Endodermal cell (in vitro differentiated cells): ENCODE data around the gene ATRNL1. TPM values are rescaled to one million over a fixed set of nuclear protein-coding genes. Genes with fewer than 3 reads are reported as not detected.

Experiments used
- DNase-seq: peaks from one replicate; pipeline ENCODE4 v3.0.0-alpha.2; 2017
- H3K27ac ChIP-seq: 2 replicates; pipeline ENCODE4 v1.5.1; 2013; ENCODE audit warnings: mild to moderate bottlenecking, low read depth, low read length, moderate library complexity
- H3K27me3 ChIP-seq: 2 replicates; pipeline ENCODE4 v1.6.1; 2013; ENCODE audit warnings: mild to moderate bottlenecking, low read length, moderate library complexity; ENCODE audit not compliant: insufficient read depth, control insufficient read depth, poor library complexity, severe bottlenecking
- H3K36me3 ChIP-seq: 2 replicates; pipeline ENCODE4 v1.7.0; 2013; ENCODE audit warnings: mild to moderate bottlenecking, low read length, moderate library complexity; ENCODE audit not compliant: control insufficient read depth, insufficient read depth
- H3K4me1 ChIP-seq: one replicate; pipeline ENCODE4 v1.7.0; 2013; ENCODE audit warnings: low read length; ENCODE audit not compliant: control insufficient read depth, insufficient read depth
- H3K4me3 ChIP-seq: 2 replicates; pipeline ENCODE4 v1.5.1; 2013; ENCODE audit warnings: mild to moderate bottlenecking, low read length, moderate library complexity
- H3K9ac ChIP-seq: 2 replicates; pipeline ENCODE4 v1.6.1; 2013; ENCODE audit warnings: mild to moderate bottlenecking, low read length, moderate library complexity; ENCODE audit not compliant: poor library complexity, severe bottlenecking; ENCODE audit errors: extremely low read depth
- H3K9me3 ChIP-seq: 2 replicates; pipeline ENCODE4 v1.6.1; 2013; ENCODE audit warnings: mild to moderate bottlenecking, low read length, moderate library complexity; ENCODE audit not compliant: control insufficient read depth
- H3K27ac Mint-ChIP-seq: 2 replicates; pipeline ENCODE4 v1.8.0; 2020; ENCODE audit warnings: mixed read lengths
- H3K27me3 Mint-ChIP-seq: 2 replicates; pipeline ENCODE4 v1.8.0; 2021; ENCODE audit warnings: mild to moderate bottlenecking, mixed read lengths; ENCODE audit not compliant: insufficient read depth
- H3K36me3 Mint-ChIP-seq: 2 replicates; pipeline ENCODE4 v1.8.0; 2020; ENCODE audit warnings: low read depth, mixed read lengths
- H3K4me1 Mint-ChIP-seq: 2 replicates; pipeline ENCODE4 v1.8.0; 2020; ENCODE audit warnings: mixed read lengths
- H3K4me3 Mint-ChIP-seq: 2 replicates; pipeline ENCODE4 v1.8.0; 2020; ENCODE audit warnings: mild to moderate bottlenecking, moderate library complexity, mixed read lengths
- H3K9me3 Mint-ChIP-seq: 2 replicates; pipeline ENCODE4 v1.8.0; 2020; ENCODE audit warnings: mild to moderate bottlenecking, mixed read lengths
- CTCF ChIP-seq: fragments of 200-600 bp; sonication (generic); conservative IDR thresholded peaks from 2 replicates; pipeline ENCODE4 v1.5.0; 2021; ENCODE audit warnings: antibody characterized with exemption, mild to moderate bottlenecking
- WGBS, 2 experiments: methylation state at CpG; one replicate each; pipeline versions ENCODE4 v1.1.5 to v1.1.7; 2013; ENCODE audit warnings: missing lambda C conversion rate in 2 of 2, mixed read lengths in 1 of 2; ENCODE audit not compliant: insufficient coverage in 1 of 2, insufficient read length in 1 of 2; 5-methylcytosine and 5-hydroxymethylcytosine counted together
- total RNA-seq, 2 donors: library from RNA; stranded (reverse); fragmentation: NEBNext Ultra II Directional in 1 of 2; extraction: Animal tissue kit (Norgen Biotek cat#: 25700) in 1 of 2; gene quantifications; 2 replicates in 1 of 2; 3 replicates in 1 of 2; pipeline ENCODE4 v1.2.1, GENCODE V29; 2021

The ATRNL1 gene
- total RNA-seq, 2 donors from 2014 or later = 8.0 to 9.0 TPM

GRCh38 chr10:115727129-115727528 lies 634.0 kb downstream of the ATRNL1 start:
- no peak overlapping the region for H3K27ac ChIP-seq
- H3K4me3 Mint-ChIP-seq = no peak overlapping the region
- WGBS, 2 experiments = 87 to 91% methylated on average over 3 to 5 of the region's 5 CpGs
- H3K4me1 ChIP-seq = no peaks in the 10 kb centered on the region
- no peaks in the 10 kb centered on the region for H3K9me3 Mint-ChIP-seq
- no peaks in the 10 kb centered on the region for H3K36me3 Mint-ChIP-seq
- no peak overlapping the region for H3K27ac Mint-ChIP-seq
- no peaks in the 10 kb centered on the region for H3K9me3 ChIP-seq
- no peak overlapping the region for H3K4me3 ChIP-seq
- no peak overlapping the region for H3K9ac ChIP-seq
- H3K4me1 Mint-ChIP-seq = no peaks in the 10 kb centered on the region
- TF ChIP-seq CTCF = no peak
- no peak for DNase-seq
- no peaks in the 10 kb centered on the region for H3K27me3 Mint-ChIP-seq
- H3K36me3 ChIP-seq = no peaks in the 10 kb centered on the region
- no peaks in the 10 kb centered on the region for H3K27me3 ChIP-seq

- Mint-ChIP-seq H3K27ac (no peak overlapping the region), H3K36me3 (no peaks in the 10 kb centered on the region), H3K4me3 (no peak overlapping the region), H3K4me1 (no peaks in the 10 kb centered on the region), H3K9me3 (no peaks in the 10 kb centered on the region), H3K27me3 (no peaks in the 10 kb centered on the region)
- no CpG with 5 or more reads among the region's 1 CpG for WGBS, 2 experiments
- Histone ChIP-seq H3K36me3 (no peaks in the 10 kb centered on the region), H3K27me3 (no peaks in the 10 kb centered on the region), H3K9ac (no peak overlapping the region), H3K4me1 (no peaks in the 10 kb centered on the region), H3K4me3 (no peak overlapping the region), H3K9me3 (no peaks in the 10 kb centered on the region), H3K27ac (no peak overlapping the region)
- DNase-seq = no peak
- no peak for TF ChIP-seq CTCF
Observed at GRCh38 chr10:115744089-115744488, 650.9 kb downstream of the ATRNL1 start.

GRCh38 chr10:115745943-115746342 lies 652.8 kb downstream of the ATRNL1 start:
- no peaks in the 10 kb centered on the region for H3K36me3 Mint-ChIP-seq
- TF ChIP-seq CTCF = no peak
- H3K36me3 ChIP-seq = no peaks in the 10 kb centered on the region
- H3K9me3 Mint-ChIP-seq = no peaks in the 10 kb centered on the region
- no peak overlapping the region for H3K27ac ChIP-seq
- H3K27me3 ChIP-seq = no peaks in the 10 kb centered on the region
- H3K27ac Mint-ChIP-seq = no peak overlapping the region
- H3K9me3 ChIP-seq = no peaks in the 10 kb centered on the region
- H3K4me3 ChIP-seq = no peak overlapping the region
- no peak overlapping the region for H3K4me3 Mint-ChIP-seq
- DNase-seq = no peak
- no peaks in the 10 kb centered on the region for H3K4me1 Mint-ChIP-seq
- H3K4me1 ChIP-seq = no peaks in the 10 kb centered on the region
- 100% methylated on average over 1 to 2 of the region's 2 CpGs for WGBS, 2 experiments
- no peak overlapping the region for H3K9ac ChIP-seq
- no peaks in the 10 kb centered on the region for H3K27me3 Mint-ChIP-seq
